Stimulated activated CD4-positive, alpha-beta T cell treated with anti-CD3 and anti-CD28 coated beads, Interleukin-2, amount 100 ng/mL, for 48 hours (primary cell): ENCODE data around the gene ADAM22.
"Not testable (repeated sequence)": the region's sequence is repeated elsewhere in the genome, so short reads cannot be mapped to it uniquely, and the experiment has no call there.

ENCODE experiments used
- DNase-seq, 2 donors: peaks; one replicate each; pipeline ENCODE4 v3.0.0-alpha.2; 2020

The ADAM22 gene

DNA sequence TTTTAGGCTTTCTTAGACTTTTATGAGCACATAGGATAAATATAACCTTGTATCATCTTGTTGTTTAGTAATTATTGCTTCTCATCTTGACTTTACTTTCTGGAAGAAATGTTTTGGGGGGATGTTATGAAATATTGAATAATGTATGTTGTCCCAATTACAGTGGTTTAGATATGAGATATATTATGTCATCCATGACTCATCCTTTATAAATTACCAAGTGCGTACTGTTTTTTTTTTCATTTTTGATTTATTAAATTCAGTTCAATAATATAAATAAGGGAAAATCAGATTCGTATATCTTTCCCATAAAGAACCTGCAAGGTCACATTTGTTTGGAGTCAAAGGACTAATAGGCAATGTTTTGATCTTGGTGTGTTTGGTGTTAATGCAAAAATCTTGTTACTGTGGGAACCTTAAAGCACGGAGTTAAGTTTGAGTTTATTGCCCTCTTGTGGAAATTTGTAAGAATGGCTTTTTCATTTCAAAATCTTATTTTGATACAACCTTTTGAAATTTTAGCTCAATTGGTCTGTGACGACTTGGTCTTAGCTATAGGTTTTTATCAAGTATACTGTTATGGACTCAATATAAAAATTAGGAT lies 177.2 kb downstream of the ADAM22 start:
- no peak for DNase-seq

DNA sequence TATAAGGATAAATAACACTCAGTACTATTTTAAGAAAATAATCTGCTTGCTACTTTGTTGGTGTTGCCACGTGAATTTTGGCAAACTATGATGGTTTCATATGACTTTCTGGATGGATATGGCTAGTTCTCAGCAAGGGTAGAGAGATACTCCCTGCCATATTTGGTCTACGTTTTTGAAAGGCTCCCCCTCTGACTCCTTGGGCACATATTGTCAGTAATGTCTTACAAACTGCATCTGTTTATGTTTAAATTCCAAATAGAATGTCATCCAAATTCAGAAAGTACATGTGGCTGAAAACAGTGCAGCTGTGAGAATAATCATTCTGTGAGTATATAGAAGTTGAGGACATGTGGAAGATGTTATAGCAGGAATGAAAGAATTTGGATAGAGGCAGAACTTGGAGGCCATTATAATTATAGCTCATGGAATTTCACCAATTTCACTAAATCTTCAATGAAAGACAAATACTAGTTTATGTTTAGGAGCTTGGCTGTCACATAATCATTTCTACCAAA lies 178.0 kb downstream of the ADAM22 start:
- no peak for DNase-seq

DNA sequence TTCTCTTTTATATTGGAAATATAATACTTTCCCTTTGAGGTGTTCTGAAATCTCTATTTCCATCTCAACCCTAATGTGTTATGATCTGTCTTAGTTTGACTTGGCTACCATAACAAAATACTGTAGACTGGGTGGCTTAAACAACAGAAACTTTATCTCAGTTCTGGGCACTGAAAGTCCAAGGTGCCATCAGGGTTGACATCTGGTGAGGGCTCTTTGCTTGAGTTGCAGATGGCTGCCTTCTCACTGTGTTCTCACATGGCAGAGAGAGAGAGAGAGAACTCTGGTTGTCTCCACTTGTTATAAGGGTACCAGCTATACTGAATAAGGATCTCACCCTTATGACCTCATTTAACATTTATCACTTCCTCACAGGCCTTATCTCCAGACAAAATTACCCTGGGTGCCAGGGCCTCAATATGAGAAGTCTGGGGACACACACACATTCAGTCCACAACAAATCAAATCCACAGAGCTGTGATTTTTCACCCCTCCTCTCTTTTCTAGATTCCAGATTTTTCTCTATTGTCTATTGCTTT lies 181.3 kb downstream of the ADAM22 start:
- DNase-seq, result no peak

DNA sequence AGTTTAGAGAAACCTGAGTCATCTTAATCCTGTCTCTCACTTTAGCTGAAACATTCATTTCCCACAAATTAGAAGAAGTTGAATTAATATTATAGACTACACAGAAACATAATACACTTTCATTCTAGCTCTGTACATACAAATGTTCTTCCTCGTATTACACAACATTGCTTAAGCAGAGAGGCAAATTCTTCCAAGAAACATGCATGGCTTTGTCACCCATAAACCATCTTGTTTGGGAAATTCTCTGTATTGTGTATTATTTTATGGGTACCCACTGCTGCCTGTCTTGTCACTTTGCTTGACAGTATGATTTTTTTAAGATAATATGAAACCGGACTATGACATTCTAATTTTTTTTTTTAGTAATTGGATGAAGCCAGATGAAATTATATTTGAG lies 181.8 kb downstream of the ADAM22 start:
- no peak for DNase-seq

DNA sequence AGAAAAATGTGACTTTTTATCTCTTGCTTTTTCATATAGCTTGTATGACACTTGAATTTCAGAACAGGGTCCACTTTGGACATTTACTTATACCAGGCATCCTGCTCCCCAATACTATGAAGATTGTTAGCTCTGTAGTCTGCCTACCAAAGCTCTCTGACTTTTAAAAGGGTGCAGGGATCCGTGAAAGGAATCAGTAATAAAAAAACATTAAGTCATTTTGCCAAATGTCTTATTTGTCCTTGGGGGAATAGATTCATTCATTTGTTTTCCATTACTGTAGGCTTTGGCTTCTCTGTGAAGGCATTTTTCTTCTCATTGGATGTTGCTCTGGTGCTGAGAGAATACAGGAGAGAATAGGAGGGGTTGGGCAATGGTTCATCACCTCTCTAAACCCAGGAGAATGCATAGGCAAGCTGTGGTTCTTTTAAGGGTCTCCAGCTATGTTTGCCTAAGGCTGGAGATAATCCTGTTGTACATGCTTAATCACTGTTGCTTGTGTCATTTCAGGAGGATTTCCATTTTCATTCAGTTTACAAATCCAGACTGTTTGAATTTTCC lies 182.3 kb downstream of the ADAM22 start:
- DNase-seq, result no peak

DNA sequence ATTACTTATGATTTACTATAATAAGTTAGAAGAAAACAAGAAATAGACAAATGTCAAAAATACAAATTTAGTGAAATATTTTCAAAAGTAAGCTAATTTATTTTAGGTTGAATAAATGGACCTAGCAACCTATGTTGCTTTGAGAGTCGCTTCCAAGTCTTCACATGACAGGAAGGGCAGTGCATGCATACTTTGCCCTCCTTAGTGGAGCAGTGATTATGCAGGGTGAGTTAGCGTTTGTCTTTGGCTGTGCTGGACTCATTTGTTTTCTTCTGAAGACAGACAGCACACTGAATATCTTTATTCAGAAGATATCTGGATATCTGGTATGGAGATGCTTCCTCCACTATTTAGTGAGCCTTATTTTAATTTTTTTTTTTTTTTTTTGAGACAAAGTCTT lies 183.3 kb downstream of the ADAM22 start:
- DNase-seq, result no peak

DNA sequence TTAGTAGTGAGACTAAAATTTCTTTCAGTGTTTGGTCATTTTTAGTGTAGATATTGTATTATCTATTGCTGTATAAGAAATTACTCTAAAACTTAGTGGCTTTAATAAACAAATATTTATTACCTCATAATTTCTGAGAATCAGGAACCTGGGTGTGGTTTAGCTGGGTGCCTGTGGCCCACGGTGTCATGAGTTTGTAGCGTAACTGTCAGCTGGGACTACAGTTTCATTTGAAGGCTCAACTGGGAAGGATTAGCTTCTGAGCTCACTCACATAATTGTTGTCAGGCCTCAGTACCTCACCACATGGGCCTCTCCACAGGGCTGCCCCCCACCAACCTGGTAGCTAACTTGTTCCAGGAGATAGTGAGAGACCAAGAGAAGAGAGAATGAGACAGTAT lies 187.3 kb downstream of the ADAM22 start:
- no peak for DNase-seq

DNA sequence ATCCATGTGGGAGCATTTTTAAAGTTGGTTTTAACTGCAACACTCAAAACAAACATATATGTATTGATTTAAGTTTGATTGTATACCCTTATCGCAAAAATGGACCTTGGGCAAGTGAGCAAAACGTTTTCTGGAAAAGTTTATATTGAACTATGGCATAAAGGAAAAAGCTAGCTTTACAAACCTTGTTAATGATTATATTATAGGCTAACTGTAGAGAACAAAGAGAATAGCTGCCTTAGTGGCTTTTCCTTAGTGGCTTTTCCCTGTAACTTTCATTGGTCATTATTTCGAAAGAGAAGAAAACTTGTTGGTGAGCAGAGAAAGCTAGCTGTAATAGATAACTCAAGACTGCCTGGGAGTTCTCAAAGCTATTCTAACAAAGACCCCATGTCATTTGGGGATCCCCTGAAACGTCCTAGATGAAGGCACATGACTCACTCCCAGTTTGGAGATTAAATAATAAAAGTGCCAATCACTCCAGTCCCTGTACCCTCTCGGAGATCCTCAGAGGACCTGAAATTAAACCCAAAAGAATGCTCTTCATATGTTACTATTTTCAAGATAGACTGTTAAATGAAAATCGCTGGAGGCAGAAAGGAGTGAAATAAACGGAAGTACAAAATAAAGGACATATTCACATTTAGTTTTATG lies 193.7 kb downstream of the ADAM22 start:
- no peak for DNase-seq

DNA sequence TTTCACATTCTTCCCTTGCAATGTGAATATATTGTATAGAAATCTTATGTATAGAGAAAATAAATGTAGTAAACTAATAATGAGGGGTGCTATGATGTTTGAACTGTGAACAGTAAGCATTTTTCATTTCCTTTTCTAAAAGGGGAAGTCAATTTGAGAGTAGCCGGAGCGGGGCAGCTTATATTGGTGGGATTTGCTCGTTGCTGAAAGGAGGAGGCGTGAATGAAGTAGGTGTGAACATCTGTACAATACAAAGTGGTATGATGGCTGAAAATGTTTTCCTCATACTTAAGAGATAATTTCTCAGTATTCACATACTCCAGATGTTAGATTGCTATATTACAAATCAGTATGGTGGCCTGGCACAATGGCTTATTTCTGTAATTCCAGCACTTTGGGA lies 198.7 kb downstream of the ADAM22 start:
- no peak for DNase-seq

DNA sequence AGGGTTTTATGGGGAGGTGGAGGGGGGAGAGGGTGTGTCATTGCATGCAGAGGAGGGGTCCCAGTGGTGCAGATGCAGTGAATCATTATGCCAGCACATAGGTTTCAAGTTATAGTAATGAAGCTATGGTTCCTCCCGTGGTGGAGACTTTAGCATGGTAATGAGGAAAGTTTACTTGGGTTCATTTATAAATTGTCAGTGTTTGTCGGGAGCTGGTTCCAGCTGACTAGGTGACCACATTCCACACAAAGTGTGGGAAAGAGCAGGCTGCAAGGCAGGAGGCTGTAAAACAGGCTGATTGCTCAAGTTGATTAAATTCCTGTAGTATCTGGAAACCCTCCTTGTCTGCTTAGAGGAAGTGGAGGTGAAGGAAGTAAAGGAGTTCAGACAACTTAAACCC lies 206.9 kb downstream of the ADAM22 start:
- DNase-seq, result no peak

DNA sequence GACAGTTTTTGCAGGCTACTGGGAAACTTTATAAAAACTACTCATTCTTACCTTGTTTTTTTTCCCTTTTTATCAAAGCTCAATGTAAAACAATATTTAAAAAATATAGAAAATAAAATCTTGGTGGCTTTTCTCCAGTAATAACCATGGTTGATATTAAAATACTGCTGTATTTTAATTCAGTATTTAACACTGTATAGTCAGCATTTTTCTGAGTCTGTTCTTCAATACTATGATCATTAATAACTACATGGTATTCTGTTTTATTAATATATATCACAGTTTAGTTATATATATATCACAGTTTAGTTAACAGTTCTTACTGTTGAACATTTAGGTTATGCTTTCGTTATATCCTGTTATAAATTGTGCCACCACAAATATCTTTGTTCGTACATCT lies 207.4 kb downstream of the ADAM22 start:
- DNase-seq, result no peak

DNA sequence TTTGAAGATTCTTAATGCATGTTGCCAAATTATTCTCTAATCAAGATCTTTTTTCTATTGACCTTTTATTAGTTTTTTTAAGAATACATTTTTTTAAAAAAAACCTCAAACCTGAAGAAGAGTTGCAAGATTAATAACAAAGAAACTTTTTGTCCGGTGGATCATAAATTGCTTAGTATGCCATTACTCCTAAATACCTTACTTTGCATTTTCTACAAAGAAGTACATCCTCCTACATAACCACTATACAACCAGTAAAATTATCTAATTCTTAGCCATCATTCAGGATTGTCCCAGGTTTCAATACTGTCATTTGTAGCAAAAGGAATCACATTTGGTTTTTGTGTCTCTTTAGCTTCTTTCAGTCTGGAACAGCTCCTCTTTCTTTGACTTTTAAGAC lies 207.9 kb downstream of the ADAM22 start:
- no peak for DNase-seq

DNA sequence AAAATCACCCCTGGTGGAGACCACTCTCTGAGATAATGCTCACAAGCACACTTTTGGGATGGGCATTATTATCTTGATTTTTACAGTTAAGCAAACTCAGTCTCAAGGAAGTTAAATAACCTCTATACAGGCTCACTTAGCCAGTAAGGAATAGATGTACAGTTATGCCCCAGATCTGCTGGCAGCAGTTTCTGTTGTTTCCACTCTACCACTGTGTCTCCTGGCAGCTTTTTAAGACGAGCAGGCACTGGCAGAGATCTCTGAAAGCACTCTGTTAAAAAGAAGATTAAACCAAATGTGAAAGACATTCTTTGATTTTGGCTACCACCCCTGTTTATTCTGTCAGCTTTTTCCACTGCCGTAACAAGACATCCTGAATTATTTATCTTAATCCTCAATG lies 212.6 kb downstream of the ADAM22 start:
- DNase-seq, result no peak

DNA sequence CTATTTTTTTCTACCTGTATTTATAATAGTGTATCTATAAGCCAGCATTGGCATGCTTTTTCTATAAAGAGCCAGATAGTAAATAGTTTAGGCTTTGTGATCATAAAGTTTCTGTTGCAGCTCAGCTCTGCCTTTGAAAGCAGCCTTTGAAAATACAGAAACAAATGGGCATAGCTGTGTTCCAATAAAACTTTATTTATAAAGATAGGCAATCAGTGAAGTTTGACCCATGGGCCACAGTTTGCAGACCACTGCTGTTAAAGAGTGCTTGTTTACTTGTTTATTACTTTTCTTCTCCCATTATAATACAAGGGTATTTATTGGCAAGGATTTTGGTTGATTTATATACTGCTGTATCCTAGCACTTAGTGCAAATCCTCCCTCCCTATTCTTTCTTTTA lies 213.3 kb downstream of the ADAM22 start:
- no peak for DNase-seq

DNA sequence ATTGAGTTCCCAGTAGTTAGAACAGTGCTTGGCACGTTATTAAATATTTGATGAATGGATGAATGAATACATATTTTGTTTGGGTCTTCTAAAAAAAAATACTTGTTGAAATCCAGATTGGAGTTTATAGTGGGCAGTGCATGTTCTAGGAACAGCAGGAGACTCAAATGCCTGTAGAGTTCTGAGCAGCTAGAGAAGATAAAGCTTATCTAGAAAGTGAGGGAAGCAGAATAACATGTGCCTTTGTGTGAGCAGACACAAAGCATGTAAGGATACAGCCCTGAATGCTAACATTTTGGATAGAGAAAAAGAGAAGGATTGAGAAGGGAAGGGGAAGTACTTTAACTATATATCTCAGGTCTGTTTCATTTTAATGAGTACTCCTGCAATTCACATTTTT lies 213.9 kb downstream of the ADAM22 start:
- DNase-seq, result no peak

DNA sequence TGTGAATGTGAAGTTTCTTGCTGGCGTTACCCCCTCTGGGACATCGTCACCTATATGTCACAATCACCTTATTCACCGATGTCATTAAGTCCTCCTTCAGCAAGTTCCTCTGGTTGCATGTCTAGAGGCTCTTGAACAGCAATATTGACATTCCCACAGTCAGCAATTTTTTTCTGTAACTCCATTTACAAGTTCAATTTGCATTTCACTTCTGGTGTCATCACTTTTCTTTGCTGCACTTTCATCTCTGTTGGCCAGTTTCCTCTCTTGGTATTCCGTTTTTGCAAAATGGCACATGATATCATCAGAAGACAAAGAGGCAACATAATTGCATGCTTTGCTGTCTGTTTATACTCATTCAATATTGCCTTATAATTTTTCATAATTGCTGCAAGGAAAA lies 216.0 kb downstream of the ADAM22 start:
- DNase-seq, result no peak

DNA sequence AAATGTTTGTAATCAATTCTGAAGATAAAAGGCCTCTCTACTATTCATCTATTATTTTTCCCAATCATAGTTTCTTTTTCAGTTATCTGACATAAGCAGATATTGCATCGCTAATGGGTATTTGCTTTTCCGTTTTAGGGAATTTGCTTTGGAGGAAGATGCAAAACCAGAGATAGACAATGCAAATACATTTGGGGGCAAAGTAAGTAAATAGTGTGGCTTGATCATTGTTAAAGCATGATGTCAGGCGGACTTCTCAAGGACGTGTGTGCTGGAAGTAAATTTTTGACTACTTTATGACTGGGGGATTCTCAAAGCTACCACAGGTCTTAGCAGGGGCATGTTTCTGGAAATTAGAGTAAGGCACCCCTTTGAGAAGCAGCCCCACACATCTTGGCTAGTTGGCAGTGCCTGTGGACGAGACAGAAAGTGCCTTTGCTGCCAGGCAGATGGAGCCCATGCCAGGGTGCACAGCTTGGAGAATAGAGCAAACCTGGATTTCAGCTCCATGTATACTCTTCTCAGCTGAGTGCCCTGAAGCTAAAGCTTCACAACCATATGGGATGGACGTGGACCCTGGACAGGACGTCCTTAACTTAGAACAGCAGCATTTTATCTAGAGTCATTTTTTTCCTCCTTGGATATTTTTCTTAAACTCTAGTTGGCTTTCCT lies 217.2 kb downstream of the ADAM22 start:
- no peak for DNase-seq

DNA sequence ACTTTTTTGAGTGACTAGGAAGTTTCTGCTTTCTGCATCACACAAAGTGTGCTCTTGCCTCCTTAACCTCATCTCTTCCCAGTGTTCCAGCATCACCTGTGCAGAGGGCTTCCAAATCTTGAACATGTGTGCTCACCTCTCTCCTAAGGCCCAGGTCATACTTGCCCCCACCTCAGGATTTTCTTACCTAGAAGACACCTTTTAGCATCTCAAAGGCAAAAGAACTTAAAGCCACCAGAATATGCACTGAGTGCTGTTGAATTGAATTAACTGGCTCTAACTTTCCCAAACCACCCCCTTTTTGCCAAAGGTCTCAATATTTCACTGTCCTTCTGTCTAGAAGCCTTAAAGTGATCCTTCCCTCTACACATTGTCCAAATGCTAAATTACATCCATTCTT lies 219.3 kb downstream of the ADAM22 start:
- no peak for DNase-seq

DNA sequence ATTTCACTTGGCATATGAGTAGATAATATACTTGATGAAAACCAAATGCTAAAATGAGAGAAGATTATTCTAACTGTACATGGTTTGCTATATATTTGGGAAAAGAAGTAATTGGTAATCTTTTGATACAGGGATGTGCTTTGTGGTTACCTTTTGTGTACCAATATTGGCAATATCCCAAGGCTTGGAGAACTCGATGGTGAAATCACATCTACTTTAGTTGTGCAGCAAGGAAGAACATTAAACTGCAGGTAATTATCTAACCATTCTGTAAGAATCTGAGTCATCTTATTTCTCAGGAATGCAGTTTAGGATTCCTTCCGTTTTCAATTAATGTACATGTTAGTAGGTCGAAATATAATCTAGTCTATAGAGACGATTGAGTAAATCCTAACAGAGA lies 221.7 kb downstream of the ADAM22 start:
- DNase-seq, result no peak

DNA sequence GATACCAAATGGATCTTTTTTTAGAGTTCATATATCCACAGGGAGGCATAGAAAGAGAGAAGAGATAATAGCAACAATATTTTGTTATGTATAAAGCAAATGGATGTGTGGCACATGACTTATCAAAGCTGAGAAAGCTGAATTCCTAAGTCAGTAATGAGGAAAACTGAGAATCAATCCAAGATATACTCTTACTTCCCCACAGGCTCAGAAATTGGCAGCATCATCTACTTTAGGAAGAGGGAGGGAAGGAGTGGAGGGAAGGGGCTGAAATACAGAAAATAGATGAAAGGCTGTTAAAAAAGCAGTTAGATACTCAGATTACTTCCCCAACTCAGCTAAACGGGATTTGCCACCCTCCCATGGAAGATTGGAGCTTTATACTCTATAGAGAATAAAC lies 222.3 kb downstream of the ADAM22 start:
- DNase-seq, result no peak

DNA sequence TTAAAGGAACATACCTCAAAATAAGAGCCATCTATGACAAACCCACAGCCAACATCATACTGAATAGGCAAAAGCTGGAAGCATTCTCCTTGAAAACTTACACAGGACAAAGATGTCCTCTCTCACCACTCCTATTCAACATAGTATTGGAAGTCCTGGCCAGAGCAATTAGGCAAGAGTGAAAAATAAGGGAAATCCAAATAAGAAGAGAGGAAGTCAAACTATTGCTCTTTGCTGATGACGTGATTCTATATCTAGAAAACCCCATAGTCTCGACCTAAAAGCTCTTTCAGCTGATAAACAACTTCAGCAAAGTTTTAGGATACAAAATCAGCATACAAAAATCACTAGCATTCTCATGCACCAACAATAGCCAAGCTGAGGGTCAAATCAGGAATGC lies 225.7 kb downstream of the ADAM22 start:
- not testable (repeated sequence) for DNase-seq

DNA sequence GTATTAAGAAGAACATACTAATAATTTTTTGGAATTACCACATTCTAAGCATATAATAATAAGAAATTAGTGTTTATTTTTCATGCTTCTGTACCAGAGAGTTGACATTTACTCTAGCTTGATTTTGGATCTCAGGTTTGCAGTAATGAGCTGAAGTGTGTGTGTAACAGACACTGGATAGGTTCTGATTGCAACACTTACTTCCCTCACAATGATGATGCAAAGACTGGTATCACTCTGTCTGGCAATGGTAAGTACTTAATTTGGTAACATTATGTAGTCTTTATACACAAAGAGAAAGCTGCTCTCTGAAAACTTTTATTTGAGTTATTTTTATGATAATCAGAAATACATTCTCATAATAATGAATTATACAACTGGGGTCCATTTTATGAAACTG lies 231.6 kb downstream of the ADAM22 start:
- no peak for DNase-seq

DNA sequence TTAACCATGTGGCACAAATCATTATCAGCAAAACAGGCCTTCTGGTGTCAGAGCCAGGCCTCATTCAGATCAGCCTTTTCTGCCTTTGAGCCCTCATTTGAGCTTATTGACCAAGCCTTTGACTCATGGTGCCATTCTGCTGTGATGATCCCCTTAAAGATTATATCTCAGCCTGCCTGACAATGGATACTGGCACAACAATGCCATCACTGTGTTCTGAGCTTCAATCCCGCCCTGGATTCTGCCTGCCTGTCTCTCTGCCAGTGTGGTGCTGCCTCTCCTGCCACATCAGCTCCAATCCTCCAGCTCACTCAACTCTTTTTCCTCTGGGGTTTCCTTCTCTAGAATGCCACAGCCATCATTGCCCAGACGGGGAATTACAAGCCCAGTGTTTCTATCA lies 233.2 kb downstream of the ADAM22 start:
- no peak for DNase-seq

DNA sequence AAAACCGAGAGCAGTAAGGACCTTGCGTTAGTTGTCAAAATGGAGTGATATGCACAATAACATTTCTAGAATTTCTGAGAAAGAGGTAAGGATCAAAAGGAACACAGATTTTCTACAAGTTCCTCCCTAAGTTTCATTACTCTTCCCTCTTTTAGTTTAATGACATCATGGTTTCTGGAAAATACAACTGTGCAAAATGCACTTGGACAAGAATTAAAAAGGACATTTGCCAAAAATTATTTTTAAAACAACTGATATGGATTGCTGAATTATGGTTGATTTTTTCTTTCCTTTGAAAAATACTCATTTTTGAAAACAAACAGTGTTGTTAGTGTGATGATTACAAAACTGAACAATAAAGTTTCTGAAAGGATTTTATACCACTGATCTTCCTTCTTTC lies 233.7 kb downstream of the ADAM22 start:
- no peak for DNase-seq
